Endothelial cell of umbilical vein (primary cell): ENCODE data around the gene MAGI1. TPM values are rescaled to one million over a fixed set of nuclear protein-coding genes. Genes with fewer than 3 reads are reported as not detected.

Experiments
- BruUV-seq: library from RNA; stranded (reverse); fragments of 400-500 nt; replicated peaks from 2 replicates; lab custom pipeline; 2021; lab: Mats Ljungman, UMichigan
- CTCF ChIA-PET: fragments of 300-600, 350-600 bp; sonication (Branson Sonifier 250); formaldehyde crosslinking; loops from one replicate; lab custom pipeline; 2021; ENCODE audit warnings: antibody characterized with exemption, inconsistent platforms; lab: Charles Lee
- POLR2A ChIA-PET: fragments of 300-600, 350-600 bp; sonication (Branson Sonifier 250); formaldehyde crosslinking; loops from one replicate; lab custom pipeline; 2021; ENCODE audit warnings: antibody characterized with exemption, inconsistent platforms; lab: Charles Lee
- DNase-seq: peaks from one replicate; pipeline ENCODE4 v3.0.0-alpha.2; 2011; ENCODE audit warnings: low read depth, low spot score
- FAIRE-seq: peaks from 2 replicates; lab custom pipeline; 2011; peaks lifted over from hg19 to GRCh38; lab: Jason Lieb, UNC
- H2AFZ ChIP-seq: 2 replicates; pipeline ENCODE4 v1.6.0; 2012; ENCODE audit warnings: low read depth, low read length, control low read depth, inconsistent platforms
- H3K27ac ChIP-seq: 2 replicates; pipeline ENCODE4 v1.5.1; 2011; ENCODE audit warnings: low read depth, mild to moderate bottlenecking, control low read depth, low read length, moderate library complexity; ENCODE audit not compliant: insufficient read depth
- H3K27me3 ChIP-seq, 2 experiments: 2 replicates each; pipeline versions ENCODE4 v1.6.0 to v1.6.1; 2011; ENCODE audit warnings: low read length in 2 of 2, mixed read lengths in 1 of 2; ENCODE audit not compliant: control insufficient read depth in 2 of 2, insufficient read depth in 2 of 2
- H3K36me3 ChIP-seq, 2 experiments: 2 replicates in 1 of 2; 3 replicates in 1 of 2; pipeline ENCODE4 v1.5.1; 2011; ENCODE audit warnings: low read length in 2 of 2, mild to moderate bottlenecking in 1 of 2, moderate library complexity in 1 of 2; ENCODE audit not compliant: control insufficient read depth in 2 of 2, insufficient read depth in 2 of 2; ENCODE audit errors: extremely low read depth in 1 of 2
- H3K4me1 ChIP-seq: 3 replicates; pipeline ENCODE4 v1.5.1; 2011; ENCODE audit warnings: mild to moderate bottlenecking, low read length; ENCODE audit not compliant: control insufficient read depth, insufficient read depth; ENCODE audit errors: extremely low read depth
- H3K4me2 ChIP-seq: 2 replicates; pipeline ENCODE4 v1.6.1; 2011; ENCODE audit warnings: low read length, control low read depth, mixed read lengths; ENCODE audit not compliant: insufficient read depth
- H3K4me3 ChIP-seq, 3 experiments: fragments of 200-600 bp in 1 of 3; sonication (generic), shearing (Covaris generic) in 1 of 3; replicated peaks in 1 of 3; 2 replicates each; pipeline ENCODE4 v1.5.1; 2011 to 2016; ENCODE audit warnings: control low read depth in 3 of 3, low read length in 3 of 3, mild to moderate bottlenecking in 2 of 3, inconsistent platforms in 1 of 3, low read depth in 1 of 3, moderate library complexity in 1 of 3; ENCODE audit not compliant: insufficient read depth in 1 of 3
- H3K79me2 ChIP-seq: 2 replicates; pipeline ENCODE4 v1.6.0; 2012; ENCODE audit warnings: low read length, inconsistent platforms; ENCODE audit not compliant: control insufficient read depth, insufficient read depth
- H3K9ac ChIP-seq: replicated peaks from 2 replicates; pipeline ENCODE3; 2011; ENCODE audit warnings: low read length, control low read depth; ENCODE audit not compliant: insufficient read depth; ENCODE audit errors: extremely low read depth
- H3K9me1 ChIP-seq: replicated peaks from 3 replicates; pipeline ENCODE4 v1.6.0; 2011; ENCODE audit warnings: mild to moderate bottlenecking, low read length; ENCODE audit not compliant: control insufficient read depth, insufficient read depth; ENCODE audit errors: extremely low read depth
- H3K9me3 ChIP-seq: replicated peaks from 2 replicates; pipeline ENCODE4 v1.5.1; 2012; ENCODE audit warnings: low read length, inconsistent platforms; ENCODE audit not compliant: control insufficient read depth, insufficient read depth
- H4K20me1 ChIP-seq: replicated peaks from 2 replicates; pipeline ENCODE3; 2011; ENCODE audit warnings: mild to moderate bottlenecking, low read length; ENCODE audit not compliant: control insufficient read depth, insufficient read depth; ENCODE audit errors: extremely low read depth
- EZH2 ChIP-seq: IDR thresholded peaks from 2 replicates; pipeline ENCODE4 v1.6.1; 2012; ENCODE audit warnings: borderline replicate concordance, low read depth, mild to moderate bottlenecking, moderate library complexity, low read length, inconsistent platforms; ENCODE audit not compliant: severe bottlenecking
- FOS ChIP-seq: IDR thresholded peaks from 2 replicates; pipeline ENCODE4 v1.6.1; 2011; ENCODE audit warnings: mild to moderate bottlenecking, low read length, moderate library complexity, borderline replicate concordance; ENCODE audit not compliant: insufficient read depth
- GATA2 ChIP-seq: IDR thresholded peaks from 2 replicates; pipeline ENCODE4 v1.7.0; 2011; ENCODE audit warnings: low read depth, mild to moderate bottlenecking, moderate library complexity, mixed read lengths, low read length; ENCODE audit not compliant: insufficient read length, insufficient read depth
- JUN ChIP-seq: IDR thresholded peaks from 2 replicates; pipeline ENCODE4 v1.6.1; 2011; ENCODE audit warnings: borderline replicate concordance, low read depth; ENCODE audit not compliant: insufficient read length, insufficient read depth
- MAX ChIP-seq: IDR thresholded peaks from 2 replicates; pipeline ENCODE4 v1.6.1; 2011; ENCODE audit not compliant: insufficient read depth, insufficient read length
- MYC ChIP-seq: IDR thresholded peaks from one replicate; pipeline ENCODE4 v1.6.1; 2011; ENCODE audit warnings: mild to moderate bottlenecking, low read depth, low read length
- POLR2A ChIP-seq: IDR thresholded peaks from 2 replicates; pipeline ENCODE4 v1.6.1; 2012; ENCODE audit warnings: low read depth, mild to moderate bottlenecking, control low read depth, low read length
- POLR2AphosphoS5 ChIP-seq: IDR thresholded peaks from 2 replicates; pipeline ENCODE4 v1.6.1; 2012; ENCODE audit warnings: low read depth, mild to moderate bottlenecking, control low read depth, low read length, moderate library complexity; ENCODE audit not compliant: insufficient read depth
- dilution Hi-C: fragments of 300-500 bp; cut with MboI; formaldehyde crosslinking; loops from one replicate; pipeline ENCODE4 v1.15.0; 2019; ENCODE audit warnings: low sequenced_read_pairs; ENCODE audit not compliant: extremely low pct_ligation_motif_present
- intact Hi-C: fragments of 100-400 bp; cut with micrococcal nuclease; formaldehyde crosslinking; loops from one replicate; pipeline ENCODE4 v1.10.0; 2022
- polyA plus RNA-seq, 4 experiments: library from polyadenylated mRNA; depleted of rRNA in 3 of 4; stranded (reverse) in 3 of 4; unstranded in 1 of 4; fragments of >200 nt; gene quantifications; 2 replicates each; pipeline versions ENCODE4 v1.2.1 to v1.2.3, GENCODE V29; 2011 to 2012; ENCODE audit warnings: missing spikeins in 1 of 4
- total RNA-seq: library from RNA; stranded (reverse); gene quantifications from 2 replicates; pipeline ENCODE4 v1.2.3, GENCODE V29; 2021
- TF ChIP-seq, protein P1 (sequence below), 2 donors: IDR thresholded peaks; 1 replicate in 1 of 2; 2 replicates in 1 of 2; pipeline ENCODE4 v1.5.1; 2011; ENCODE audit warnings: low read length in 2 of 2, mild to moderate bottlenecking in 2 of 2, moderate library complexity in 2 of 2, control low read depth in 1 of 2, inconsistent platforms in 1 of 2, low read depth in 1 of 2; ENCODE audit not compliant: insufficient read depth in 1 of 2; ENCODE audit errors: extremely low read depth in 1 of 2

MAGI1 gene
- total and polyA plus RNA-seq, 2 donors (not counting 3 experiments of a cell fraction or from before 2014, with no cell fraction given), result 10.1 to 47.9 TPM

- Histone ChIP-seq H3K9me3 (no peaks in the 10 kb centered on the region), H3K36me3 (no peaks in the 10 kb centered on the region), H3K27me3 (no peaks in the 10 kb centered on the region), H3K4me3 (no peak overlapping the region), H2AFZ (no peak overlapping the region), H3K4me2 (no peak overlapping the region), H3K4me1 (no peaks in the 10 kb centered on the region), H3K27ac (no peak overlapping the region), H3K9ac (no peak overlapping the region), H3K79me2 (no peaks in the 10 kb centered on the region), H3K9me1 (no peaks in the 10 kb centered on the region), H4K20me1 (peaks cover 2% of the 10 kb centered on the region)
- TF ChIP-seq POLR2A (no peak), EZH2 (no peak), MYC (no peak), MAX (no peak), POLR2AphosphoS5 (no peak), JUN (no peak), GATA2 (no peak), FOS (no peak)
- TF ChIP-seq, protein P1, sequence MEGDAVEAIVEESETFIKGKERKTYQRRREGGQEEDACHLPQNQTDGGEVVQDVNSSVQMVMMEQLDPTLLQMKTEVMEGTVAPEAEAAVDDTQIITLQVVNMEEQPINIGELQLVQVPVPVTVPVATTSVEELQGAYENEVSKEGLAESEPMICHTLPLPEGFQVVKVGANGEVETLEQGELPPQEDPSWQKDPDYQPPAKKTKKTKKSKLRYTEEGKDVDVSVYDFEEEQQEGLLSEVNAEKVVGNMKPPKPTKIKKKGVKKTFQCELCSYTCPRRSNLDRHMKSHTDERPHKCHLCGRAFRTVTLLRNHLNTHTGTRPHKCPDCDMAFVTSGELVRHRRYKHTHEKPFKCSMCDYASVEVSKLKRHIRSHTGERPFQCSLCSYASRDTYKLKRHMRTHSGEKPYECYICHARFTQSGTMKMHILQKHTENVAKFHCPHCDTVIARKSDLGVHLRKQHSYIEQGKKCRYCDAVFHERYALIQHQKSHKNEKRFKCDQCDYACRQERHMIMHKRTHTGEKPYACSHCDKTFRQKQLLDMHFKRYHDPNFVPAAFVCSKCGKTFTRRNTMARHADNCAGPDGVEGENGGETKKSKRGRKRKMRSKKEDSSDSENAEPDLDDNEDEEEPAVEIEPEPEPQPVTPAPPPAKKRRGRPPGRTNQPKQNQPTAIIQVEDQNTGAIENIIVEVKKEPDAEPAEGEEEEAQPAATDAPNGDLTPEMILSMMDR (IDR thresholded peaks at IDR 0.05; ENCODE audit: extremely low read depth in 1 of 2, insufficient read depth in 1 of 2, low read depth in 1 of 2, low read length in 2 of 2), result no peak
- POLR2A ChIA-PET, result no interaction called here
- FAIRE-seq (no peak), DNase-seq (no peak)
- no TSS peak for BruUV-seq
- dilution Hi-C loops, result no loop called here
- CTCF ChIA-PET, result no interaction called here
- intact Hi-C loops, result no loop called here
Measured at GRCh38 chr3:65564483-65564882, 474.2 kb downstream of the MAGI1 start.
